Measurements from ENCODE around the gene RPP21.

Gene RPP21

DNA sequence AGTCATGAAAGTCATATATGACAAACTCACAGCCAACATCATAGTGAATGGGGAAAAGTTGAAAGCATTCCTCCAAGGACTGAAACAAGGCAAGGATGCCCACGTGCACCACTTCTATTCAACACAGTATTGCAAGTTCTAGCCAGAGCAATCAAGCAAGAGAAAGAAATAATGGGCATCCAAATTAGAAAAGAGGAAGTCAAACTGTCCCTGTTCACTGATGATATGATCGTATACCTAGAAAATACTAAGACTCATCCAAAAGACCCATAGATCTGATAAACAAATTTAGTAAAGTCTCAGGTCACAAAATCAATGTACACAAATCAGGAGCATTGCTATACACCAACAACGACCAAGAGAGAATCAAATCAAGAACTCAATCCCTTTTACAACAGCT is 41.2 kb downstream of the RPP21 start:
- no peak for DNase-seq

DNA sequence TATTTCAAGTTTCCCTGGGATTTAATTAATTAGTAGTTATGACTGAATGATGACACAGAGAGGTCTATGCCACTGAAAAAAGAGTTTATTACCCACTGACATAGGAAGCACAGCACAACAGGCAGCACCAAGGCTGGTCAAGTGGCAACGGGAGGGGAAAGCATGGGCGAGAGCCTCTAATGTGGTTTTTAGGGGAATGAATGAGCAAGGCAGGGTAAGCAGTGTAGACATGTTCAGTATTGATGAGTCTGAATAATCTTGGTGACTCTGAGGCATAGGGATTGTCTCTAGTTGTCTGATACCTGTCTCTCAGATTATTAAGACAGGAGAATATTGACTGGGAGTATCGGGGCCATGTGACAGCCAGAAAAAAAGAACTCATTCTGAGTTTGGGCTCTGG is 46.3 kb downstream of the RPP21 start:
- no peak for DNase-seq

DNA sequence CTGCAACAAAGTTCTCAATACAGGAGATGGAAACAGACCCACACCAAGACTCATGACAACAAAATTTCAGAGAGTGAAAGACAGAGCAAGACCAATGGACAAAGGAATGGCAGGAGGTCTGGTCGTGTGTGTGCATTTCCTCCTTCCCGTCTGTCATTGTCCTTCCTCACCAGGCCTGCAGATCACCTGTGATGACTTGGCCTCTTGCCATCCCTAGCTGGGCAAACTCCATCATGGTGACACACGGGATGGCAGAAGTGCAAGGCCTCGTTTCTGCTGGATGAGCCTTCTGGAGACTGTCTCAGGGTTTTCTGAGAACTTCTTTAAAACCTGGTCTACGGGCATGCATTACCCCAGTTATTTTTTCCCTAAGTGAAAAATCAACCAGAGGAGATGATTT is 49.2 kb downstream of the RPP21 start:
- no peak for DNase-seq

Data from activated CD8-positive, alpha-beta memory T cell treated with anti-CD3 and anti-CD28 coated beads, Interleukin-2, amount 50 U/mL, for 48 hours (primary cell).